HG03095 (cell line): Measurements from ENCODE around the gene MED12L.

Experiments
- ATAC-seq: cut with Tn5 transposase; IDR thresholded peaks from one replicate; pipeline ENCODE4 v1.9.1; 2021; ENCODE audit warnings: moderate library complexity; ENCODE audit not compliant: unreplicated experiment

MED12L gene

GRCh38 chr3:151479452-151479851 is 394.0 kb downstream of the MED12L start:
- ATAC-seq, result no peak

- no peak for ATAC-seq
Observed at GRCh38 chr3:151480492-151480891, 395.0 kb downstream of the MED12L start.

DNA sequence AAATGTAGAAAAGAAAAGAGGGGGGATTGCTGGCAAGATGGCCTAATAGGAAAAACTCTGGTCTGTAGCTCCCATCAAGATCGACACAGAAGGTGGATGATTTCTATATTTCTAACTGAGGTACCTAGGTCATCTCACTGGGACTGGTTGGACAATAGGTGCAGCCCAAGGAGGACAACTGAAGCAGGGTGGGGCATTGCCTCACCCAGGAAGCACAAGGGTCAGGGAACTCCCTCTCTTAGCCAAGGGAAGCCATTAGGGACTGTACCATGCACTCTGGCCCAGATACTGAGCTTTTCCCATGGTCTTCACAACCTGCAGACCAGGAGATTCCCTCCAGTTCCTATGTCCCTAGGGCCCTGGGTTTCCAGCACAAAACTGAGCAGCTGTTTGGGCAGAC is 398.0 kb downstream of the MED12L start:
- ATAC-seq, result no peak

GRCh38 chr3:151483961-151484520 is 398.6 kb downstream of the MED12L start:
- ATAC-seq, result no peak
